HepG2 (cell line): ENCODE data around the gene TBX21. TPM values are rescaled to one million over a fixed set of nuclear protein-coding genes. Genes with fewer than 3 reads are reported as not detected.

Source experiments
- ATAC-seq: fragments of 200-7000 bp; cut with Tn5 transposase; 3 replicates; pipeline ENCODE4 v1.9.1; 2020; ENCODE audit warnings: mild to moderate bottlenecking, moderate library complexity
- BruUV-seq: library from RNA; stranded (reverse); fragments of 400-500 nt; replicated peaks from 2 replicates; lab custom pipeline; 2021; lab: Mats Ljungman, UMichigan
- CTCF ChIA-PET: fragments of 300-600 bp; formaldehyde crosslinking; extraction: SDS; loops from one replicate; lab custom pipeline; 2021; ENCODE audit warnings: low total read pairs, inconsistent platforms, low intra/inter-chr PET ratio; lab: Yijun Ruan, JAX
- POLR2A ChIA-PET: fragments of 350-600 bp; sonication (Branson Sonifier 250); formaldehyde crosslinking; loops from one replicate; lab custom pipeline; 2020; ENCODE audit warnings: antibody characterized with exemption, inconsistent platforms; lab: Yijun Ruan, JAX
- DNase-seq: peaks from one replicate; pipeline ENCODE4 v3.0.0-alpha.2; 2015; ENCODE audit warnings: low spot score
- FAIRE-seq: peaks from 3 replicates; lab custom pipeline; 2011; peaks lifted over from hg19 to GRCh38; lab: Jason Lieb, UNC
- H2AFZ ChIP-seq: one replicate; pipeline ENCODE4 v1.6.1; 2011; ENCODE audit warnings: low read length, inconsistent platforms
- H3K27ac ChIP-seq: fragments of 300-600 bp; 3 replicates; pipeline ENCODE4 v1.8.0; 2011; ENCODE audit warnings: mixed run types, mild to moderate bottlenecking, mixed read lengths, low read length, inconsistent platforms; ENCODE audit not compliant: insufficient read depth; ENCODE audit errors: extremely low read length
- H3K27me3 ChIP-seq, 2 experiments: fragments of 200-600 bp in 1 of 2; 2 replicates in 1 of 2; 3 replicates in 1 of 2; pipeline versions ENCODE4 v1.6.0 to v1.8.0; 2011; ENCODE audit warnings: low read length in 2 of 2, mild to moderate bottlenecking in 2 of 2, moderate library complexity in 2 of 2, inconsistent platforms in 1 of 2; ENCODE audit not compliant: insufficient read depth in 2 of 2, control insufficient read depth in 1 of 2
- H3K36me3 ChIP-seq, 2 experiments: fragments of 200-600 bp in 1 of 2; replicated peaks in 1 of 2; 2 replicates in 1 of 2; 3 replicates in 1 of 2; pipeline versions ENCODE4 v1.5.1 to v1.8.0; 2011; ENCODE audit warnings: low read length in 2 of 2, inconsistent platforms in 1 of 2; ENCODE audit not compliant: insufficient read depth in 2 of 2, control insufficient read depth in 1 of 2
- H3K4me1 ChIP-seq: 2 replicates; pipeline ENCODE4 v1.5.1; 2012; ENCODE audit warnings: low read length, inconsistent platforms; ENCODE audit not compliant: insufficient read depth
- H3K4me2 ChIP-seq: 2 replicates; pipeline ENCODE4 v1.6.0; 2011; ENCODE audit warnings: low read depth, low read length, inconsistent platforms
- H3K4me3 ChIP-seq, 3 experiments: fragments of 200-600 bp in 1 of 3; sonication (generic), shearing (Covaris generic) in 1 of 3; replicated peaks in 1 of 3; 2 replicates each; pipeline ENCODE4 v1.5.1; 2011 to 2016; ENCODE audit warnings: low read length in 3 of 3, inconsistent platforms in 2 of 3, low read depth in 2 of 3, mild to moderate bottlenecking in 2 of 3, control low read depth in 1 of 3, mixed read lengths in 1 of 3; ENCODE audit not compliant: insufficient read depth in 1 of 3
- H3K79me2 ChIP-seq: one replicate; pipeline ENCODE4 v1.6.1; 2011; ENCODE audit warnings: low read length, inconsistent platforms; ENCODE audit not compliant: insufficient read depth
- H3K9ac ChIP-seq: 2 replicates; pipeline ENCODE4 v1.6.0; 2011; ENCODE audit warnings: mild to moderate bottlenecking, low read depth, low read length, inconsistent platforms; ENCODE audit not compliant: insufficient read depth
- H3K9me3 ChIP-seq: 2 replicates; pipeline ENCODE4 v1.5.1; 2012; ENCODE audit warnings: mild to moderate bottlenecking, low read length
- H4K20me1 ChIP-seq: 2 replicates; pipeline ENCODE4 v1.6.0; 2011; ENCODE audit warnings: inconsistent platforms, mild to moderate bottlenecking, low read length, moderate library complexity; ENCODE audit not compliant: insufficient read depth
- EZH2 ChIP-seq: conservative IDR thresholded peaks from 2 replicates; pipeline ENCODE4 v1.6.1; 2012; ENCODE audit warnings: mild to moderate bottlenecking, low read depth, low read length, moderate library complexity
- KDM1A ChIP-seq: IDR thresholded peaks from 2 replicates; pipeline ENCODE4 v1.6.1; 2016; ENCODE audit warnings: missing compliant biosample characterization
- KDM2A ChIP-seq: sonication (generic); formaldehyde crosslinking; IDR thresholded peaks from 2 replicates; pipeline ENCODE4 v1.4.0; 2020; ENCODE audit warnings: low read depth, missing genetic modification reagents, borderline replicate concordance
- MTF2 ChIP-seq: sonication (generic); formaldehyde crosslinking; IDR thresholded peaks from 2 replicates; pipeline ENCODE4 v1.5.0; 2020; ENCODE audit warnings: missing genetic modification reagents, borderline replicate concordance
- SAFB2 ChIP-seq: sonication (generic); formaldehyde crosslinking; IDR thresholded peaks from 2 replicates; pipeline ENCODE4 v1.5.1; 2020; ENCODE audit warnings: missing genetic modification reagents, low read depth, mild to moderate bottlenecking, borderline replicate concordance
- TBP ChIP-seq: sonication (generic); formaldehyde crosslinking; IDR thresholded peaks from 2 replicates; pipeline ENCODE4 v1.5.0; 2020; ENCODE audit warnings: missing genetic modification reagents
- ZNF777 ChIP-seq: sonication (generic); formaldehyde crosslinking; IDR thresholded peaks from 2 replicates; pipeline ENCODE4 v1.4.0; 2020; ENCODE audit warnings: missing genetic modification reagents
- ZNF878 ChIP-seq: sonication (generic); formaldehyde crosslinking; IDR thresholded peaks from 2 replicates; pipeline ENCODE4 v1.8.1; 2023; ENCODE audit warnings: mild to moderate bottlenecking, missing genetic modification reagents, moderate library complexity
- ZNF891 ChIP-seq: sonication (generic); formaldehyde crosslinking; IDR thresholded peaks from 2 replicates; pipeline ENCODE4 v1.5.0; 2020; ENCODE audit warnings: mild to moderate bottlenecking, missing genetic modification reagents
- WGBS: methylation state at CpG from one replicate; pipeline ENCODE4 v1.1.6; 2017; ENCODE audit warnings: low lambda C conversion rate; 5-methylcytosine and 5-hydroxymethylcytosine counted together
- in situ Hi-C: cut with HindIII; loops from 2 replicates; pipeline ENCODE4 v1.10.0; 2017; ENCODE audit warnings: low pct_unique_long_range_greater_than_20kb; ENCODE audit not compliant: extremely low pct_ligation_motif_present
- intact Hi-C: fragments of 100-400 bp; cut with micrococcal nuclease; formaldehyde crosslinking; loops from one replicate; pipeline ENCODE4 v1.10.0; 2022; ENCODE audit not compliant: unreplicated experiment
- polyA plus RNA-seq, 8 experiments: library from polyadenylated mRNA; depleted of rRNA in 3 of 8; stranded (reverse) in 7 of 8; unstranded in 1 of 8; fragments of >200 nt; fragmentation: Illumina TruSeq in 4 of 8; extraction: Trizol in 4 of 8; gene quantifications; 2 replicates each; pipeline versions ENCODE4 v1.2.1 to v1.2.3, GENCODE V29; 2011 to 2016; ENCODE audit warnings: low read depth in 4 of 8, missing spikeins in 1 of 8, mixed read lengths in 1 of 8; ENCODE audit not compliant: insufficient read depth in 1 of 8
- total RNA-seq, 5 experiments: library from RNA; depleted of rRNA; stranded (reverse); fragments of >200 nt; fragmentation: Illumina TruSeq; extraction: Trizol; gene quantifications; 2 replicates each; pipeline ENCODE4 v1.2.3, GENCODE V29; 2016; ENCODE audit warnings: low read depth in 1 of 5
- TF ChIP-seq, protein P1 (sequence below): sonication (generic); formaldehyde crosslinking; IDR thresholded peaks from 2 replicates; pipeline ENCODE4 v1.4.0; 2020; ENCODE audit warnings: missing genetic modification reagents, mild to moderate bottlenecking, borderline replicate concordance
- TF ChIP-seq, protein P2 (sequence below): sonication (generic); formaldehyde crosslinking; IDR thresholded peaks from 2 replicates; pipeline ENCODE4 v1.5.0; 2020; ENCODE audit warnings: mild to moderate bottlenecking, missing genetic modification reagents
- TF ChIP-seq, protein P3 (sequence below), 2 experiments: sonication (generic) in 1 of 2; formaldehyde crosslinking in 1 of 2; IDR thresholded peaks; 2 replicates each; pipeline versions ENCODE4 v1.4.0 to v1.6.1; 2018 to 2020; ENCODE audit warnings: missing genetic modification reagents in 2 of 2, borderline replicate concordance in 1 of 2, low read depth in 1 of 2, mild to moderate bottlenecking in 1 of 2, missing biosample characterization in 1 of 2

TBX21 gene
- total and polyA plus RNA-seq, 2 of the 13 experiments (the other 11 are each of a cell fraction or from before 2014, with no cell fraction given) = not detected

DNA sequence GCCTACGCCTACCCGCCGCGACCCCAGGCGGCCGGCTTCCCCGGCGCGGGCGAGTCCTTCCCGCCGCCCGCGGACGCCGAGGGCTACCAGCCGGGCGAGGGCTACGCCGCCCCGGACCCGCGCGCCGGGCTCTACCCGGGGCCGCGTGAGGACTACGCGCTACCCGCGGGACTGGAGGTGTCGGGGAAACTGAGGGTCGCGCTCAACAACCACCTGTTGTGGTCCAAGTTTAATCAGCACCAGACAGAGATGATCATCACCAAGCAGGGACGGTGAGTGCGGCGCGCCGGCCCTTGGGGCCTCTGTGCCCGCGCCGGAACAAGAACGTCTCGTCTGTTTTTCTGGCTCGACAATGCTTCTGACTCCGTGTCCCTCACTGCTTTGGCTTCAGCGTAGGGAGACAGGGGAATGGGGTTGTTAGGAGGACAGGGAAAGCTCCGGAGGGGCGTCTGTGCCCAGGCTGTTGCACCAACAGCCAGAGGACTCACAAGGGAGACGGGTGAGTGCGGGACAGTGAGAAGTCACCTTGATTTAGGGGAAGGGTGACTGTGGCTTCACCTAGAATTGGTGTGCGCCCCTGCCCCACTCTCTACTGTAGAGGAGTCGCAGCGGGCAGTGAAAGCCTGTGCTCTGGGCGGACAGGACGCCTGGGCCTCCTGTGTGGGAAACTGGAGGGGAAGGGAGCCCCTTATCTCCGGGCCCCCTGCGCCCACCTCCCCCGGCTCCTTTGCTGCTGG is 806 bp downstream of the TBX21 start:
- no peaks in the 10 kb centered on the region for H4K20me1 ChIP-seq
- 8% methylated on average over 19 of the region's 60 CpGs for WGBS
- no peak for DNase-seq
- in situ Hi-C loops = no loop called here
- CTCF ChIA-PET = no interaction called here
- peaks cover 13% of the 10 kb centered on the region for H3K4me1 ChIP-seq
- intact Hi-C loops = no loop called here
- TF ChIP-seq, protein P1, sequence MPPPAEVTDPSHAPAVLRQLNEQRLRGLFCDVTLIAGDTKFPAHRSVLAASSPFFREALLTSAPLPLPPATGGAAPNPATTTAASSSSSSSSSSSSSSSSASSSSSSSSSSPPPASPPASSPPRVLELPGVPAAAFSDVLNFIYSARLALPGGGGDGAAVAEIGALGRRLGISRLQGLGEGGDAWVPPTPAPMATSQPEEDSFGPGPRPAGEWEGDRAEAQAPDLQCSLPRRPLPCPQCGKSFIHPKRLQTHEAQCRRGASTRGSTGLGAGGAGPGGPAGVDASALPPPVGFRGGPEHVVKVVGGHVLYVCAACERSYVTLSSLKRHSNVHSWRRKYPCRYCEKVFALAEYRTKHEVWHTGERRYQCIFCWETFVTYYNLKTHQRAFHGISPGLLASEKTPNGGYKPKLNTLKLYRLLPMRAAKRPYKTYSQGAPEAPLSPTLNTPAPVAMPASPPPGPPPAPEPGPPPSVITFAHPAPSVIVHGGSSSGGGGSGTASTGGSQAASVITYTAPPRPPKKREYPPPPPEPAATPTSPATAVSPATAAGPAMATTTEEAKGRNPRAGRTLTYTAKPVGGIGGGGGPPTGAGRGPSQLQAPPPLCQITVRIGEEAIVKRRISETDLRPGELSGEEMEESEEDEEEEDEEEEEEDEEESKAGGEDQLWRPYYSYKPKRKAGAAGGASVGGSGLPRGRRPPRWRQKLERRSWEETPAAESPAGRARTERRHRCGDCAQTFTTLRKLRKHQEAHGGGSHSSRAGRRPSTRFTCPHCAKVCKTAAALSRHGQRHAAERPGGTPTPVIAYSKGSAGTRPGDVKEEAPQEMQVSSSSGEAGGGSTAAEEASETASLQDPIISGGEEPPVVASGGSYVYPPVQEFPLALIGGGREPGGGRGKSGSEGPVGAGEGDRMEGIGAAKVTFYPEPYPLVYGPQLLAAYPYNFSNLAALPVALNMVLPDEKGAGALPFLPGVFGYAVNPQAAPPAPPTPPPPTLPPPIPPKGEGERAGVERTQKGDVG (CRISPR knock-in tag) = no peak
- TF ChIP-seq, protein P2, sequence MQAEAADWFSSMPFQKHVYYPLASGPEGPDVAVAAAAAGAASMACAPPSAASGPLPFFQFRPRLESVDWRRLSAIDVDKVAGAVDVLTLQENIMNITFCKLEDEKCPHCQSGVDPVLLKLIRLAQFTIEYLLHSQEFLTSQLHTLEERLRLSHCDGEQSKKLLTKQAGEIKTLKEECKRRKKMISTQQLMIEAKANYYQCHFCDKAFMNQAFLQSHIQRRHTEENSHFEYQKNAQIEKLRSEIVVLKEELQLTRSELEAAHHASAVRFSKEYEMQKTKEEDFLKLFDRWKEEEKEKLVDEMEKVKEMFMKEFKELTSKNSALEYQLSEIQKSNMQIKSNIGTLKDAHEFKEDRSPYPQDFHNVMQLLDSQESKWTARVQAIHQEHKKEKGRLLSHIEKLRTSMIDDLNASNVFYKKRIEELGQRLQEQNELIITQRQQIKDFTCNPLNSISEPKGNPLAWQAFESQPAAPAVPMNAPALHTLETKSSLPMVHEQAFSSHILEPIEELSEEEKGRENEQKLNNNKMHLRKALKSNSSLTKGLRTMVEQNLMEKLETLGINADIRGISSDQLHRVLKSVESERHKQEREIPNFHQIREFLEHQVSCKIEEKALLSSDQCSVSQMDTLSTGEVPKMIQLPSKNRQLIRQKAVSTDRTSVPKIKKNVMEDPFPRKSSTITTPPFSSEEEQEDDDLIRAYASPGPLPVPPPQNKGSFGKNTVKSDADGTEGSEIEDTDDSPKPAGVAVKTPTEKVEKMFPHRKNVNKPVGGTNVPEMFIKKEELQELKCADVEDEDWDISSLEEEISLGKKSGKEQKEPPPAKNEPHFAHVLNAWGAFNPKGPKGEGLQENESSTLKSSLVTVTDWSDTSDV (CRISPR knock-in tag) = 0 out of 2 replicates have a peak, but pooled peaks have one; percentile 20
- 0 out of 2 replicates have a peak, but pooled peaks have one; percentile 14 for TF ChIP-seq SAFB2 (CRISPR knock-in tag)
- TF ChIP-seq ZNF891 = 0 out of 2 replicates have a peak, but pooled peaks have one; percentile 57
- TF ChIP-seq ZNF777 (CRISPR knock-in tag) = peak; percentile 78; the same call in 1 of the 2 replicates
- no peak for TF ChIP-seq ZNF878 (CRISPR knock-in tag)
- 0 out of 2 replicates have a peak, but pooled peaks have one; percentile 23 for TF ChIP-seq MTF2
- TF ChIP-seq KDM2A (CRISPR knock-in tag) = peak; percentile 9; the same call in 1 of the 2 replicates
- peak; percentile 96 for TF ChIP-seq EZH2
- no peak for TF ChIP-seq TBP (CRISPR knock-in tag)
- TF ChIP-seq KDM1A (CRISPR knock-in tag) = no peak
- TF ChIP-seq, protein P3, sequence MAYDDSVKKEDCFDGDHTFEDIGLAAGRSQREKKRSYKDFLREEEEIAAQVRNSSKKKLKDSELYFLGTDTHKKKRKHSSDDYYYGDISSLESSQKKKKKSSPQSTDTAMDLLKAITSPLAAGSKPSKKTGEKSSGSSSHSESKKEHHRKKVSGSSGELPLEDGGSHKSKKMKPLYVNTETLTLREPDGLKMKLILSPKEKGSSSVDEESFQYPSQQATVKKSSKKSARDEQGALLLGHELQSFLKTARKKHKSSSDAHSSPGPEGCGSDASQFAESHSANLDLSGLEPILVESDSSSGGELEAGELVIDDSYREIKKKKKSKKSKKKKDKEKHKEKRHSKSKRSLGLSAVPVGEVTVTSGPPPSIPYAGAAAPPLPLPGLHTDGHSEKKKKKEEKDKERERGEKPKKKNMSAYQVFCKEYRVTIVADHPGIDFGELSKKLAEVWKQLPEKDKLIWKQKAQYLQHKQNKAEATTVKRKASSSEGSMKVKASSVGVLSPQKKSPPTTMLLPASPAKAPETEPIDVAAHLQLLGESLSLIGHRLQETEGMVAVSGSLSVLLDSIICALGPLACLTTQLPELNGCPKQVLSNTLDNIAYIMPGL (CRISPR knock-in tag; IDR thresholded peaks at IDR 0.05; ENCODE audit: borderline replicate concordance in 1 of 2, low read depth in 1 of 2) = 0 out of 4 replicates have a peak, but pooled peaks of 1 of the 2 experiments have one; percentile 6
- peaks cover 36 to 84% of the 10 kb centered on the region in 2 experiments for H3K27me3 ChIP-seq
- ATAC-seq = peak; percentile 63
- no peaks in the 10 kb centered on the region for H3K36me3 ChIP-seq
- H3K9me3 ChIP-seq = no peaks in the 10 kb centered on the region
- FAIRE-seq = no peak
- H3K79me2 ChIP-seq = no peaks in the 10 kb centered on the region
- H3K27ac ChIP-seq = no peak overlapping the region
- peak overlapping the region; percentile 39 to 70 (median 45); a peak in 4 of 6 replicates for H3K4me3 ChIP-seq
- H3K4me2 ChIP-seq = peak overlapping the region; percentile 71
- H2AFZ ChIP-seq = no peak overlapping the region
- no TSS peak for BruUV-seq
- H3K9ac ChIP-seq = no peak overlapping the region
- POLR2A ChIA-PET = interaction anchor here (1.0 kb wide), 2 partner anchors 8 to 98 kb away, joined by 3 to 4 read pairs; partner anchors contain the start of genes LRRC46 and MRPL10
